Keratinocyte (primary cell): ENCODE results near the gene SETBP1.

Experiments used
- EZH2 ChIP-seq: IDR thresholded peaks from one replicate; pipeline ENCODE4 v1.6.1; 2012; ENCODE audit warnings: inconsistent platforms, mild to moderate bottlenecking, low read length, moderate library complexity
- TF ChIP-seq, protein P1 (sequence below), 3 experiments: IDR thresholded peaks in 1 of 3; conservative IDR thresholded peaks in 1 of 3; optimal IDR thresholded peaks in 1 of 3; 2 replicates in 2 of 3; 3 replicates in 1 of 3; pipeline versions ENCODE3 to v1.5.1; 2011; ENCODE audit warnings: low read length in 3 of 3, mild to moderate bottlenecking in 3 of 3, moderate library complexity in 2 of 3, control low read depth in 1 of 3, inconsistent platforms in 1 of 3; ENCODE audit not compliant: insufficient read depth in 2 of 3; ENCODE audit errors: extremely low read depth in 1 of 3

- TF ChIP-seq, protein P1, sequence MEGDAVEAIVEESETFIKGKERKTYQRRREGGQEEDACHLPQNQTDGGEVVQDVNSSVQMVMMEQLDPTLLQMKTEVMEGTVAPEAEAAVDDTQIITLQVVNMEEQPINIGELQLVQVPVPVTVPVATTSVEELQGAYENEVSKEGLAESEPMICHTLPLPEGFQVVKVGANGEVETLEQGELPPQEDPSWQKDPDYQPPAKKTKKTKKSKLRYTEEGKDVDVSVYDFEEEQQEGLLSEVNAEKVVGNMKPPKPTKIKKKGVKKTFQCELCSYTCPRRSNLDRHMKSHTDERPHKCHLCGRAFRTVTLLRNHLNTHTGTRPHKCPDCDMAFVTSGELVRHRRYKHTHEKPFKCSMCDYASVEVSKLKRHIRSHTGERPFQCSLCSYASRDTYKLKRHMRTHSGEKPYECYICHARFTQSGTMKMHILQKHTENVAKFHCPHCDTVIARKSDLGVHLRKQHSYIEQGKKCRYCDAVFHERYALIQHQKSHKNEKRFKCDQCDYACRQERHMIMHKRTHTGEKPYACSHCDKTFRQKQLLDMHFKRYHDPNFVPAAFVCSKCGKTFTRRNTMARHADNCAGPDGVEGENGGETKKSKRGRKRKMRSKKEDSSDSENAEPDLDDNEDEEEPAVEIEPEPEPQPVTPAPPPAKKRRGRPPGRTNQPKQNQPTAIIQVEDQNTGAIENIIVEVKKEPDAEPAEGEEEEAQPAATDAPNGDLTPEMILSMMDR (optimal IDR thresholded peaks at IDR 0.05 in 1 of 3, IDR thresholded peaks at IDR 0.05 in 1 of 3, conservative IDR thresholded peaks at IDR 0.05 in 1 of 3; ENCODE audit: extremely low read depth in 1 of 3, insufficient read depth in 2 of 3, low read length in 3 of 3) = no peak
- no peak for TF ChIP-seq EZH2
Measured at GRCh38 chr18:44681076-44681970, 635 bp downstream of the SETBP1 start.
